Natural killer cell (primary cell): ENCODE results near the gene IL19. TPM values are rescaled to one million over a fixed set of nuclear protein-coding genes. Genes with fewer than 3 reads are reported as not detected.
A peak's percentile ranks its signal among the peaks of the same experiment; 100 is the strongest.

Experiments used
- ATAC-seq, 3 donors: fragments of 150-1000 bp in 2 of 3; fragments of 200-7000 bp in 1 of 3; cut with Tn5 transposase; 1 replicate in 1 of 3; 2 replicates in 2 of 3; pipeline ENCODE4 v1.10.0; 2021; ENCODE audit warnings: mild to moderate bottlenecking in 2 of 3, moderate library complexity in 2 of 3
- DNase-seq, 2 donors: peaks; one replicate each; pipeline versions ENCODE4 v3.0.0 to v3.0.0-alpha.2; 2013 to 2021; ENCODE audit warnings: mixed read lengths in 1 of 2
- H3K27ac ChIP-seq: one replicate; pipeline ENCODE4 v1.5.1; 2013; ENCODE audit warnings: mild to moderate bottlenecking, low read length
- H3K27me3 ChIP-seq: one replicate; pipeline ENCODE4 v1.6.1; 2013; ENCODE audit warnings: low read length; ENCODE audit not compliant: control insufficient read depth, insufficient read depth
- H3K36me3 ChIP-seq: one replicate; pipeline ENCODE4 v1.6.1; 2013; ENCODE audit warnings: low read length; ENCODE audit not compliant: control insufficient read depth, insufficient read depth
- H3K4me1 ChIP-seq: one replicate; pipeline ENCODE4 v1.6.1; 2013; ENCODE audit warnings: low read length; ENCODE audit not compliant: control insufficient read depth, insufficient read depth
- H3K4me3 ChIP-seq: one replicate; pipeline ENCODE4 v1.5.1; 2013; ENCODE audit warnings: low read length
- H3K9me3 ChIP-seq: one replicate; pipeline ENCODE4 v1.6.1; 2013; ENCODE audit warnings: low read length; ENCODE audit not compliant: control insufficient read depth, insufficient read depth
- H3K27ac Mint-ChIP-seq, 2 donors: one replicate each; pipeline ENCODE4 v1.8.0; 2022; ENCODE audit warnings: mild to moderate bottlenecking in 2 of 2, mixed read lengths in 2 of 2, moderate library complexity in 1 of 2
- H3K27me3 Mint-ChIP-seq, 2 donors: one replicate each; pipeline ENCODE4 v1.8.0; 2022; ENCODE audit warnings: low read depth in 2 of 2, mixed read lengths in 2 of 2
- H3K36me3 Mint-ChIP-seq: one replicate; pipeline ENCODE4 v1.8.0; 2022; ENCODE audit warnings: mixed read lengths
- H3K4me1 Mint-ChIP-seq, 2 donors: one replicate each; pipeline ENCODE4 v1.8.0; 2022; ENCODE audit warnings: mixed read lengths in 2 of 2
- H3K4me3 Mint-ChIP-seq: one replicate; pipeline ENCODE4 v1.8.0; 2022; ENCODE audit warnings: mild to moderate bottlenecking, moderate library complexity, mixed read lengths
- H3K9me3 Mint-ChIP-seq, 2 donors: one replicate each; pipeline ENCODE4 v1.8.0; 2022; ENCODE audit warnings: mixed read lengths in 2 of 2
- WGBS: methylation state at CpG from one replicate; pipeline ENCODE4 v1.1.7; 2013; ENCODE audit warnings: missing lambda C conversion rate; ENCODE audit not compliant: insufficient coverage; 5-methylcytosine and 5-hydroxymethylcytosine counted together
- intact Hi-C: fragments of 100-400 bp; cut with micrococcal nuclease; formaldehyde crosslinking; loops from one replicate; pipeline ENCODE4 v1.14.2; 2022
- total RNA-seq, 4 donors: library from RNA; stranded (reverse); fragments of 120-200 nt in 1 of 4; gene quantifications; one replicate each; pipeline versions ENCODE4 v1.2.3 to v1.2.4, GENCODE V29; 2013 to 2022
- TF ChIP-seq, protein P1 (sequence below): fragments of 200-600 bp; IDR thresholded peaks from one replicate; pipeline ENCODE4 v1.8.0; 2022; ENCODE audit warnings: antibody characterized with exemption

The IL19 gene
- total RNA-seq, 3 donors from 2014 or later (not counting 1 experiment from before 2014, with no cell fraction given), result not detected

DNA sequence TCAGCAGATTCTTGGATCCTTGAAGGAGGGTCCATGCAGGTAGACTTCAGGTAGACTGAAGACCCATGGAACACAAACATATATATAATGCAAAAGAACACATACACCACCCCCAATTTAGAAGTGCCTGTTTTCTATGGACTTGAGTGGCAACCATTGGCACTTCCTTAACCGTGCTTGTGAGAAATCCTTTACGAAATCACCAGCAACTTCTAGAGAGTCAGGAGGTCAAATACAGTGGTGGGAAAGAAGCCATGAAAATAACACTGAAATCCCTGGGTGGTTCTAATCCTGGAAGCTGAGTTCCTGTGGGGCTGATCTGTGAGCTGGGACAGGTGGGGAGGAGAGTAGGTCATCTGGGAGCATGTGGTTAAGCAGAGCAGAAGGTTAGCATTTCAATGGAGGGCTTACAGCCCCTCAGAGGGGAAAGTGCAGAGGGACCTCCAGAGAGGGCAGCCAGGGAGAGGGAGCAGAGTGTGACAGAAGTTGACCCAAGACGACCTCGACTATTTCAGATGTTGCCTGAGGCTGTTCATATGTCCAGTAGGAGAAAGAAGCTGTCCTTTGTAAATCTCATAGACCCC lies 14.7 kb downstream of the IL19 start:
- H3K36me3 ChIP-seq, result no peaks in the 10 kb centered on the region
- H3K27ac Mint-ChIP-seq, result no peak overlapping the region
- 95% methylated on average over 4 of the region's 4 CpGs for WGBS
- DNase-seq (no peak), ATAC-seq (no peak)
- peaks cover 52 to 54% of the 10 kb centered on the region in 2 donors for H3K4me1 Mint-ChIP-seq
- TF ChIP-seq, protein P1, sequence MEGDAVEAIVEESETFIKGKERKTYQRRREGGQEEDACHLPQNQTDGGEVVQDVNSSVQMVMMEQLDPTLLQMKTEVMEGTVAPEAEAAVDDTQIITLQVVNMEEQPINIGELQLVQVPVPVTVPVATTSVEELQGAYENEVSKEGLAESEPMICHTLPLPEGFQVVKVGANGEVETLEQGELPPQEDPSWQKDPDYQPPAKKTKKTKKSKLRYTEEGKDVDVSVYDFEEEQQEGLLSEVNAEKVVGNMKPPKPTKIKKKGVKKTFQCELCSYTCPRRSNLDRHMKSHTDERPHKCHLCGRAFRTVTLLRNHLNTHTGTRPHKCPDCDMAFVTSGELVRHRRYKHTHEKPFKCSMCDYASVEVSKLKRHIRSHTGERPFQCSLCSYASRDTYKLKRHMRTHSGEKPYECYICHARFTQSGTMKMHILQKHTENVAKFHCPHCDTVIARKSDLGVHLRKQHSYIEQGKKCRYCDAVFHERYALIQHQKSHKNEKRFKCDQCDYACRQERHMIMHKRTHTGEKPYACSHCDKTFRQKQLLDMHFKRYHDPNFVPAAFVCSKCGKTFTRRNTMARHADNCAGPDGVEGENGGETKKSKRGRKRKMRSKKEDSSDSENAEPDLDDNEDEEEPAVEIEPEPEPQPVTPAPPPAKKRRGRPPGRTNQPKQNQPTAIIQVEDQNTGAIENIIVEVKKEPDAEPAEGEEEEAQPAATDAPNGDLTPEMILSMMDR, result no peak
- H3K4me1 ChIP-seq, result peaks cover 40% of the 10 kb centered on the region
- intact Hi-C loops, result loop anchor here (5.0 kb wide), 1 partner anchor 48 kb away; no protein-coding TSS in a partner anchor
- H3K27me3 Mint-ChIP-seq, result peaks cover 29 to 68% of the 10 kb centered on the region in 2 donors
- no peak overlapping the region for H3K4me3 ChIP-seq
- H3K4me3 Mint-ChIP-seq, result peak overlapping the region; percentile 14
- H3K36me3 Mint-ChIP-seq, result no peaks in the 10 kb centered on the region
- H3K9me3 Mint-ChIP-seq, result no peaks in the 10 kb centered on the region
- H3K9me3 ChIP-seq, result no peaks in the 10 kb centered on the region
- no peak overlapping the region for H3K27ac ChIP-seq
- H3K27me3 ChIP-seq, result peaks cover 3% of the 10 kb centered on the region

DNA sequence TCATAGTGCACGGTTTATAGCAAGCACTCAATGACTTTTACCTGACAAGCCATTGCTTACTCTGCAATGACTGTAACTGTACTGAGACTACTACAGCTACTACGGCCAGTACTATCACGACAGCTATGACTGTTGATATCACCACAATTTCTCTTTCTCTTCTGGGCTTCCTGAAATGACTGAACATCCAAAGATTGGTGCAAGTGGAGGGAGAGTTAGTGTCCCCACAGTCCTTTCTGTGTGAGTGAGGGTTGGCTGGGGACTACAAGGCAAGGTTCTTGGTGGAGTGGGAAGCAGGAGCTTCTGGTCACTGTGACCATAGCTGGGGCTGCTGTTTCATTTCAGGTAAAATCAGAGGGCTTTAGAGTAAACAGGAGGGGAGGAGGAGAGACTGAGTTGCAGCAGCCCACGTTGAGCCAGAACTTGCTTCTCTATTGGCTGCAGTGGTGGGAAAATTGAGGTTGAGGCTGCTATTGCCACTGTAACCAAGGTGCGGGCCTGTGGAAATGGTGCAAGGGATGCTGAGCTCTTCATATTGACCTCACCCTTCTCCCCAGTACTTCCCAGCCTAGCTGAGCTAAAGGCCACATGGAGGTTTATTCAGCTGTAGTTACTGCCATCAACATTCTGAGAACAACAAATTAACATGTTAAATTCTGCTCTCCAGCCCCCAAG lies 15.8 kb downstream of the IL19 start:
- H3K36me3 Mint-ChIP-seq, result no peaks in the 10 kb centered on the region
- no peak overlapping the region for H3K27ac Mint-ChIP-seq
- TF ChIP-seq, protein P1, result no peak
- DNase-seq (peak; percentile 34 to 44), ATAC-seq (peak; percentile 47 to 82 (median 65))
- Histone ChIP-seq H3K27ac (no peak overlapping the region), H3K4me1 (peaks cover 44% of the 10 kb centered on the region), H3K9me3 (no peaks in the 10 kb centered on the region), H3K4me3 (no peak overlapping the region), H3K36me3 (no peaks in the 10 kb centered on the region), H3K27me3 (peaks cover 3% of the 10 kb centered on the region)
- no peaks in the 10 kb centered on the region for H3K9me3 Mint-ChIP-seq
- 77% methylated on average over 5 of the region's 5 CpGs for WGBS
- H3K27me3 Mint-ChIP-seq, result peaks cover 36 to 77% of the 10 kb centered on the region in 2 donors
- H3K4me3 Mint-ChIP-seq, result peak overlapping the region; percentile 36
- intact Hi-C loops, result loop anchor here (1.0 to 5.0 kb wide), 2 partner anchors 20 to 49 kb away; no protein-coding TSS in a partner anchor
- peaks cover 52 to 62% of the 10 kb centered on the region in 2 donors for H3K4me1 Mint-ChIP-seq

DNA sequence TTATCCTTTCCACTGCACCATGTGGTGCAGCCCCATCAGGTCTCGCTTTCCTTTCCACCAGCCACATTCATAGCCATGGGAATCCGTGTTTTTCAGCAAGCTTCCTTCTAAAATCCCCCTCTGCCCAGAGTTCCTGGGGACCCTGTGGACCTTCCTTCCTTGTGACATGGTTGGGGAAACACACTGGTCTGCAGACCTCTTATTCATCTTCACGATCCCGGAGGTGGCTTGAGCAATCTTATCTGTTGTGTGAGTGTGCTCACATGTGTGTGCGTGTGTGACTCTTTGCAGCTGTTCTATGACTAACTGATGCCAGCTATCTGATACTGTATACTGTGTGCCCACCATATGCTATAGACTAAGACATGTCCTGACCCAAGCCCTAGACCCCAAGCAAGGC lies 17.3 kb downstream of the IL19 start:
- Mint-ChIP-seq H3K4me1 (peaks cover 53 to 63% of the 10 kb centered on the region in 2 donors), H3K4me3 (no peak overlapping the region), H3K27ac (no peak overlapping the region), H3K36me3 (no peaks in the 10 kb centered on the region), H3K27me3 (peaks cover 36 to 84% of the 10 kb centered on the region in 2 donors), H3K9me3 (no peaks in the 10 kb centered on the region)
- no peak for ATAC-seq
- Histone ChIP-seq H3K4me3 (no peak overlapping the region), H3K27ac (no peak overlapping the region), H3K36me3 (no peaks in the 10 kb centered on the region), H3K9me3 (no peaks in the 10 kb centered on the region), H3K27me3 (peaks cover 3% of the 10 kb centered on the region), H3K4me1 (peaks cover 45% of the 10 kb centered on the region)
- no peak for DNase-seq
- TF ChIP-seq, protein P1, result no peak
- intact Hi-C loops, result loop anchor here (5.0 kb wide), 1 partner anchor 51 kb away; no protein-coding TSS in a partner anchor
- 95% methylated on average over 5 of the region's 5 CpGs for WGBS
